ENCODE results near the gene ZNG1A.
"Not testable (repeated sequence)": the region's sequence is repeated elsewhere in the genome, so short reads cannot be mapped to it uniquely, and the experiment has no call there.

The ZNG1A gene

DNA sequence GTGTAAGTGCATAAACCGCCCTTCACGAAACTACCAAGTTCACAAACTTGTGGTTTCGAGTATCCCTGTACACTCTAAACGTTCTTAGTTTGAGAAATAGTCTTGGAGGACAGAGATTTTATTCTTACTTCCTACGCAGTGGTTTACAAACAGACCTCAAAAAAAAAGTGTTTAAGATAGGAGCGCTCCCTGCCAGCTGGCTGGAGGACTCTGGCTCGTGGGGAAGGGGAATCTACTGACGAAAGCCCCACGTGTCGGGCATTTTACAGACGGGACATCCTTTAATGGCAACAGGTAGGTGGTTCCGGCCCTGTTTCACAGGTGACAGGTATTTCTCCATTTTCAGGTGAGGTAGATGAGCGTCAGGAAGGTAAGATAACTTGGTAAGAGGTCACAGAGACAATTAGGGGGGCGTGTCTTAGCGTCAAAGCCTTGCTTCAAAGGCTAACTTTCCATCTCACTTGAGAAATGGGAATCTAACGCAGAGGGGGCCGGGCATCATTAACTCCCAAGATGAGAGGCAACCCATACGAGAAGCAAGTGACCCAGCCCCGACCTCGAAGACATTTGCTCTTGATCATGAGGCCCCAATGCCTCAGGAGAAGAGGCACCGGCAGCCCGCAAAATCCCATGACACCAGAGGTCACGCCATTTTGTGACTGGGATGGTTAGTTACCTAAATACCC lies 573 bp downstream of the ZNG1A start:
- DNase-seq (ENCODE audit: low read depth, low spot score): not testable (repeated sequence)

- DNase-seq (ENCODE audit: low read depth, low spot score): not testable (repeated sequence)
Measured at GRCh38 chr9:169757-170156, 9.1 kb downstream of the ZNG1A start.

DNA sequence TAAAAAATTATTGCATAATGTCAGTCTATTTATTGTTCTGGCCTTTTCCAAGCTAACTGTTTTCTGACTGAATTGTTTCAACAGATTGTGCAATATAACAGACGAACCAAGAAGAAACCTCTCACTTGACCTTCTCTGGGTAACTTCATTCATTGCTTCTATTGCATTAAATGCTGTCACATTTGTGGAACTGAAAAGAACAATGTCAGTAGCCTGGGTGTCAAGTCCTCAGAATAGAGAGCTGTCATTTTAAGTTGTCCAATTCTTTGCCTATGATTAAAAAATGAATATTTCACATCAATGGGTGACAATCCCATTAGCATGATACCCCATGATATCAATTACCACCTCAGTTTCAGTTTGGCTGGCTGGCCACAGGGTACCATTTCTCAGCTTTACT lies 19.0 kb downstream of the ZNG1A start:
- DNase-seq (ENCODE audit: low read depth, low spot score): not testable (repeated sequence)

DNA sequence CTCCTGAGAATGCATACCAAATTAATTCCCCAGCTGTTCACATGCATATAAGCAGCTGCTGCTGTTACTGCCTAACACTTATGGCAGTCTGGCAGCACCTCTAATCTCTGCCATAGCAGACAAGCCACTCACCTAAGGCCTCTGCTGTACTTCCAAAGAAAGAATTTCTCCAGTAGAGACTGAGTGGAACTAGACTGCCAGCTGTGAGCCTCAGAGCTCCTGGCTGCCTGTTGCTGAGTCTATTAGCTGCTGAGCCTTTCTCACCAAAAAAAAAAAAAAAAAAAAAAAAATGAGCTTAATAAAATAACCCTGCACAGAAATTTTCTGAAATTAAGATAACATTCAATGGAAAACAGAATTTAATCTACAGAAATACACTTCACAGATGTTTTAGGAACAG lies 27.7 kb downstream of the ZNG1A start:
- DNase-seq (ENCODE audit: low read depth, low spot score): not testable (repeated sequence)

DNA sequence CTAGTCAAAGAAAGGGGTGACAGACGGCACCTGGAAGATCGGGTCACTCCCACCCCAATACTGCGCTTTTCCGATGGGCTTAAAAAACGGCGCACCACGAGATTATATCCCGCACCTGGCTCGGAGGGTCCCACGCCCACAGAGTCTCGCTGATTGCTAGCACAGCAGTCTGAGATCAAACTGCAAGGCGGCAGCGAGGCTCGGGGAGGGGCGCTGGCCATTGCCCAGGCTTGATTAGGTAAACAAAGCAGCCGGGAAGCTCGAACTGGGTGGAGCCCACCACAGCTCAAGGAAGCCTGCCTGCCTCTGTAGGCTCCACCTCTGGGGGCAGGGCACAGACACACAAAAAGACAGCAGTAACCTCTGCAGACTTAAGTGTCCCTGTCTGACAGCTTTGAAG lies 39.0 kb downstream of the ZNG1A start:
- not testable (repeated sequence) for DNase-seq (ENCODE audit: low read depth, low spot score)

DNA sequence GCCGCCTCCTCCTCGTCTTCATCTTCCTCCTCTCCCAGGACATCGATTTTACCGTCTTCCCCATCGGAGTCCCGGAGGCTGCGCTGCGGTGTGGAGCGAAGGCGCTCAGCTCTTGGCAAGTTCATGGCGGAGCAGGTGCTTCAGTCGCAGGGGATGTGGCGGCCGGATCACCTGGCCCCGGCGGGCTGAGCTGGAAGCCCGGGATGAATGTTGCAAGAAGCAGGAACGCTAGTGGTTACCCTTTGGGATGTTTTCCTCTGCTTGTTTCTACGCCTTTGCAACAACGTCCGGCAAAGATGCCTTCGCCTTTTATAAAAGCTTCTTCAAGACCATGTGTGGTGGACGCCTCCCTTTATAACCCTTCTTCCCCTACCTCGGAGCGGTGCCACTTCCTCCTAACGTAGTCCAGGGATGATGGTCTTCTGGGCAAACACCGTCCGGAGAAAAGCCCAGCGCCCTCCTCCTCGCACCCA lies 60.8 kb downstream of the ZNG1A start, which contains the start of gene FOXD4:
FOXD4 (minus strand) TSS at position 423 of the 473 bp plus-strand sequence; CDS start at position 125, 298 bp downstream.
- DNase-seq (ENCODE audit: low read depth, low spot score): not testable (repeated sequence)

DNA sequence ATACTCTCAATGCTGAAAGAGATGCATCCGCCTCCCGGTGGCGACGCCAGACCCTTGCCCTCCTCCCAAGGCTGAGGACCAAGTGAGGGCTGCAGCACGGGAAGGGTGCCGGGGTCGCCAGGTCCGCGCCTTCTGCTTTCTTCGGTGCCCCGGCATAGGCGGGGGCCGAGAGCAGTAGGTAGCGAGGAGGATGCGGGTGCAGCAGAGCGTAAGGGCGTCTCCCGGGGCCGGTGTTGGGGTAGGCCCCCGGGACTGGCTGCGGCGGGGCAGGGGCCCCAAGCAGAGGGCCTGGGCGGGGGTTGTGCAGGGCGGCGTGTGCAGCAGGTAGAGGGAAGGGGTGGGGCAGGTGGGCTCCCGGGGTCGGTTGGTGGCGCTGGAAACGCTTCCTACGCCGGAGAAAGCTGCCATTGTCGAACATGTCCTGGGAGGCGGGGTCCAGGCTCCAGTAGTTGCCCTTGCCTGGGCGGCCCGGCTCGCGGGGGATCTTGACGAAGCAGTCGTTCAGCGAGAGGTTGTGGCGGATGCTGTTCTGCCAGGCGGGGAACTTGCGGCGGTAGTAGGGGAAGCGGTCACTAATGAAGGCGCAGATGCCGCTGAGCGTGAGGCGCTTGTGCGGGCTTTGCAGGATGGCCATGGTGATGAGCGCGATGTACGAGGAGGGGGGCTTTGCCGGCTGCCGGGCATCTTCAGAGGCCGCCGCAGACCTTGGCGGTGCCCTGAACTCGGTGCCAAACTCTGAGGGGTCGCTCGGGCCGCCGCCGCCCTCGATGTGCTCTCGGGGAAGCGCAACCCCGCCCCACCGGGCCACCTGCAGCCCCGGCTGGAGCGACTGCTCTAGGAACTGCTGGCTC lies 61.5 kb downstream of the ZNG1A start:
- not testable (repeated sequence) for DNase-seq (ENCODE audit: low read depth, low spot score)

GRCh38 chr9:116239-117077 lies 62.4 kb downstream of the ZNG1A start:
- not testable (repeated sequence) for DNase-seq (ENCODE audit: low read depth, low spot score)

DNA sequence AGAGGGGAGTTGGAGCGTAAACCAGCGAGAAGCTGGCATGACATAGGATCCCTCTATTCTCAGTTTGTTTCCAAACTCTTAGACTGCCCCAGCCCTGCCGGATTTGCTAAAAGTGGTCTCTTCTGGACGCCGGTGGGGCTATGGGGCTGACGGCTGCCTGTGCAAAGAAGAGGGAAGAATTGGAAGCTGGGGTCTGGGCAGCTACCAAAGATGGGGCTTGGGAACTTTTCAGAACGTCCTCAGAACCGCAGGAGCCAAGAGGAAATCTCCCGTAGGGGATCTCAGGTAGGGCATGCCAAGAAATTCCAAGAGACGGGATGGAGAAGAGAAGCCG lies 63.8 kb downstream of the ZNG1A start:
- DNase-seq (ENCODE audit: low read depth, low spot score): not testable (repeated sequence)

DNA sequence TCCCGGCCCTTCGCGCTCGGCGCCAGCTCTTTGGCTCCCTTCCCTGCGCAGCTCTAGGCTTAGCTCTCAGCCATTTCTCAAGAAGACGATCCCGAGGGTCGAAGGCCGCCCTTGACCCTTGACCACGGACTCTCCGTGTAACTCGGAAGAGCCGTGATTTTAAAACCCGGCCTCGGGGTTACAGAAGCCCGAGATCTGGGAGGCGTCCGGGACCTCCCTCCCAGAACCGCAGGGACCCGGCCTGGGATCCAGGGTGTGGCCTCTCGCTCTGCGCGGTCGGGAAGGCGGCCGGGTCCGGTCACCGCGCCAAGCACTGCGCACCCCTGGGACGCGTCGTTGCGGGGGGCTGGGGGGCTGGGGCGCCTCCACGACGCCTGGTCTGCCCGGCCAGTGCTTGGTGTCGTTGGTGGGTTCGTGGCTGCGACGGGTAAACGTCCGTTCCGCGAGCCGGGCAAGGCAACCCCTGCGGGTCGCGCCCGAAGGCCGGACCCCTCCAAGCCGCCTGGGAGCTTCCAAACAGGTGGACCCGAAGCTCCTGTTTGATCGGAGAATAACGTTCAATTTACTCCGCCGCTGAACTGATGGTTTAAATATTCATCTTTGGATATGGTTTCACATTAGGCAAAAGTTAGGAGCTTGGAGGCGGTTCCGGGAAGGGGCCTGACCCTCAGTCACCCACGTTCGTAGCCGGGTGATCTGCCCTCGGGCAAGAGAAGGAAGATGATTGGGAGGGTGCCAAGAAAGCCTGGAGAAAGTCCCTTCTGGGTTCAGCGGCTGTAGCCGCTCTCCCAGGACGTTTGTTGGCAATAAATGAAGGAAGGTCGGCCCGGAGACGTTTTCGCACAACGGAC lies 64.4 kb downstream of the ZNG1A start:
- not testable (repeated sequence) for DNase-seq (ENCODE audit: low read depth, low spot score)

- DNase-seq (ENCODE audit: low read depth, low spot score): not testable (repeated sequence)
Measured at GRCh38 chr9:113468-114266, 65.2 kb downstream of the ZNG1A start.

- DNase-seq (ENCODE audit: low read depth, low spot score): not testable (repeated sequence)
Measured at GRCh38 chr9:112589-113467, 66.0 kb downstream of the ZNG1A start.

DNA sequence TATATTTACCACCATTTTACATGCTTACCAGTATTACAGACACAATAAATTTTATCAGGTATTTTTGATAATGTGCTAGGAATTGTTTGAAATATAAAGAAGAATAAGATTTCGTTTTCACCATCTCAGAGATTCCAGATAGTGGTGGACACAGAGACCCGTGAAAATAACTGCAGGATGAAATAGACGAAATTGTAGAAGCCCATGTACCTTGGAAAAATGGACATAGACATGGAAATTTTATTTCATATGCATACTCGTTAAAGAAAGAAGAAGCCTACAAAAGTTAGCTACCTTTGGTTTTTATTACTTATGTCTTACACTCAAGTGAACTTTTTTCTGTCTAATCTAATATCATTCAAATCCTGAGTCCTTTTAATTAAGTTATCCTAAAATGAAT lies 68.2 kb downstream of the ZNG1A start:
- not testable (repeated sequence) for DNase-seq (ENCODE audit: low read depth, low spot score)

- not testable (repeated sequence) for DNase-seq (ENCODE audit: low read depth, low spot score)
Measured at GRCh38 chr9:109540-109939, 69.3 kb downstream of the ZNG1A start.

DNA sequence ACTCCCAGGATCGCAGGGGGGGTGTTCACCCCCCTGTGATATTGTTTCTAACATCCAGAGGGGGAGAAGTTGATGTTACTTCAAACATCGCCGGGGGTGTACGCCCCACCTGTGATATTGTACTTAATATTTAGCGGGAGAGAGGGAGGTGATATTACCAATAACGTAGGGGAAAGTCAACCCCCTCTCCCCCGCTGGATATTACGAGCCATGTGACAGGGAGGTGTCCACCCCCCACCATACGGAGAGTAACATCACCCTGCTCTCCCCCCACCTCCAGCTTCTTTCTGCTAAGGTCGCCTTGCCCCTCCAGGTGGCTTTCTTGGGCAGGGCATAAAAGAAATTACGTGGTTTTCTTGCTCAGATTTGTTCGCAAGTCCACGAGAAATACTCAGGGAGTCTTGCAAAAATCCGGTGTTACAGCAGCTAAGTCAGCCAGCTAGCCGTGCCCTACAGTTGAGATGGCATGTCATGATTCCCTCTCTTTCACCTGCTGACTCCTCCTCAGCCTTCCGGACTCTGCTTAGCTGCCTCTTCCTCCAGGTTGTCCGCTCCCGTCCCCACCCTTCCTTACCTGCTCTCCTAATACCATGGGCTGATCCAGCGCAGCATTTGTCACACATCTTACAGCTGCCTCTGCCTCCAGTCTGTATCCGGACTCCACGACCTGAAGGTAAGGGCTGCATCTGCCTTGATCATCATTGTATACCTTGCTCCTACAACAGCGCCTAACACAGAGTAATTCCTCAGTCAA lies 69.9 kb downstream of the ZNG1A start:
- DNase-seq (ENCODE audit: low read depth, low spot score): not testable (repeated sequence)

- DNase-seq (ENCODE audit: low read depth, low spot score): not testable (repeated sequence)
Measured at GRCh38 chr9:105991-106390, 72.9 kb downstream of the ZNG1A start.

- DNase-seq (ENCODE audit: low read depth, low spot score): not testable (repeated sequence)
Measured at GRCh38 chr9:100430-100829, 78.4 kb downstream of the ZNG1A start.

- not testable (repeated sequence) for DNase-seq (ENCODE audit: low read depth, low spot score)
Measured at GRCh38 chr9:99867-100266, 79.0 kb downstream of the ZNG1A start.
